H9 (cell line): ENCODE data around the gene TMPRSS15. TPM values are rescaled to one million over a fixed set of nuclear protein-coding genes. Genes with fewer than 3 reads are reported as not detected.

Source experiments
- DNase-seq: peaks from one replicate; pipeline ENCODE4 v3.0.0-alpha.2; 2017
- H2AFZ ChIP-seq: one replicate; pipeline ENCODE4 v1.6.1; 2013; ENCODE audit warnings: mild to moderate bottlenecking, low read length, control low read depth, moderate library complexity
- H2AK5ac ChIP-seq: 2 replicates; pipeline ENCODE4 v1.6.1; 2013; ENCODE audit warnings: low read length, control low read depth, mixed read lengths; ENCODE audit not compliant: insufficient read length
- H2BK120ac ChIP-seq: one replicate; pipeline ENCODE4 v1.6.1; 2013; ENCODE audit warnings: low read depth, mild to moderate bottlenecking, low read length, control low read depth, inconsistent platforms; ENCODE audit not compliant: poor library complexity, severe bottlenecking
- H2BK12ac ChIP-seq: 2 replicates; pipeline ENCODE4 v1.6.1; 2013; ENCODE audit warnings: low read length, control low read depth, mixed read lengths, low read depth; ENCODE audit not compliant: insufficient read length
- H2BK15ac ChIP-seq: 2 replicates; pipeline ENCODE4 v1.6.1; 2013; ENCODE audit warnings: low read depth, low read length, control low read depth
- H2BK20ac ChIP-seq: one replicate; pipeline ENCODE4 v1.6.1; 2013; ENCODE audit warnings: low read depth, mild to moderate bottlenecking, low read length, control low read depth, inconsistent platforms; ENCODE audit not compliant: poor library complexity, severe bottlenecking
- H2BK5ac ChIP-seq: 2 replicates; pipeline ENCODE4 v1.6.1; 2013; ENCODE audit warnings: low read length, control low read depth, mixed read lengths; ENCODE audit not compliant: insufficient read length
- H3K14ac ChIP-seq: 2 replicates; pipeline ENCODE4 v1.6.1; 2013; ENCODE audit warnings: low read length, control low read depth; ENCODE audit not compliant: insufficient read depth
- H3K18ac ChIP-seq: 2 replicates; pipeline ENCODE4 v1.6.1; 2013; ENCODE audit warnings: low read depth, mild to moderate bottlenecking, mixed read lengths, low read length, control low read depth; ENCODE audit not compliant: insufficient read length
- H3K23ac ChIP-seq: 2 replicates; pipeline ENCODE4 v1.6.1; 2013; ENCODE audit warnings: low read length, control low read depth, mixed read lengths, low read depth; ENCODE audit not compliant: insufficient read length
- H3K23me2 ChIP-seq: 2 replicates; pipeline ENCODE4 v1.6.1; 2013; ENCODE audit warnings: low read depth, mild to moderate bottlenecking, mixed read lengths, low read length, control low read depth; ENCODE audit not compliant: insufficient read length, poor library complexity, severe bottlenecking
- H3K27ac ChIP-seq: 2 replicates; pipeline ENCODE4 v1.5.1; 2013; ENCODE audit warnings: low read length, control low read depth, mixed read lengths, low read depth; ENCODE audit not compliant: insufficient read length
- H3K27me3 ChIP-seq: 2 replicates; pipeline ENCODE4 v1.6.1; 2013; ENCODE audit warnings: low read length, control low read depth, inconsistent platforms; ENCODE audit not compliant: insufficient read depth
- H3K4ac ChIP-seq: 2 replicates; pipeline ENCODE4 v1.6.1; 2013; ENCODE audit warnings: low read depth, mild to moderate bottlenecking, control low read depth, inconsistent platforms, low read length, moderate library complexity
- H3K4me1 ChIP-seq: 2 replicates; pipeline ENCODE4 v1.6.1; 2013; ENCODE audit warnings: low read length, control low read depth, inconsistent platforms; ENCODE audit not compliant: insufficient read depth
- H3K4me2 ChIP-seq: 2 replicates; pipeline ENCODE4 v1.6.1; 2013; ENCODE audit warnings: low read length, control low read depth, mixed read lengths; ENCODE audit not compliant: insufficient read length, insufficient read depth
- H3K56ac ChIP-seq: 2 replicates; pipeline ENCODE4 v1.6.1; 2013; ENCODE audit warnings: low read depth, mild to moderate bottlenecking, mixed read lengths, low read length, control low read depth; ENCODE audit not compliant: insufficient read length
- H3K79me1 ChIP-seq: 2 replicates; pipeline ENCODE4 v1.6.1; 2013; ENCODE audit warnings: low read depth, mild to moderate bottlenecking, moderate library complexity, low read length, control low read depth, inconsistent platforms; ENCODE audit not compliant: insufficient read depth, poor library complexity, severe bottlenecking
- H3K79me2 ChIP-seq: 2 replicates; pipeline ENCODE4 v1.6.1; 2013; ENCODE audit warnings: low read length, control low read depth, inconsistent platforms; ENCODE audit not compliant: insufficient read depth
- H3K9ac ChIP-seq: 2 replicates; pipeline ENCODE4 v1.6.1; 2013; ENCODE audit warnings: low read length, control low read depth, mixed read lengths; ENCODE audit not compliant: insufficient read length; ENCODE audit errors: extremely low read depth
- H3K9me3 ChIP-seq: one replicate; pipeline ENCODE4 v1.6.1; 2013; ENCODE audit warnings: low read depth, low read length, inconsistent platforms; ENCODE audit not compliant: control insufficient read depth
- H3T11ph ChIP-seq: one replicate; pipeline ENCODE4 v1.6.1; 2013; ENCODE audit warnings: mild to moderate bottlenecking, low read length, control low read depth, inconsistent platforms
- H4K20me1 ChIP-seq: one replicate; pipeline ENCODE4 v1.6.1; 2013; ENCODE audit not compliant: control insufficient read depth, insufficient read length, insufficient read depth
- H4K5ac ChIP-seq: 2 replicates; pipeline ENCODE4 v1.6.1; 2013; ENCODE audit warnings: low read depth, mild to moderate bottlenecking, mixed read lengths, low read length, control low read depth; ENCODE audit not compliant: insufficient read length
- H4K8ac ChIP-seq: replicated peaks from 2 replicates; pipeline ENCODE4 v1.6.1; 2013; ENCODE audit warnings: low read length, control low read depth, mixed read lengths, low read depth; ENCODE audit not compliant: insufficient read length
- H4K91ac ChIP-seq: 2 replicates; pipeline ENCODE4 v1.6.1; 2013; ENCODE audit warnings: low read depth, mild to moderate bottlenecking, moderate library complexity, mixed read lengths, low read length, control low read depth; ENCODE audit not compliant: insufficient read length
- H3K27ac Mint-ChIP-seq, 3 experiments: 2 replicates in 2 of 3; 3 replicates in 1 of 3; pipeline ENCODE4 v1.8.0; 2020 to 2021; ENCODE audit warnings: mixed read lengths in 3 of 3, mild to moderate bottlenecking in 1 of 3, moderate library complexity in 1 of 3
- H3K27me3 Mint-ChIP-seq: 2 replicates; pipeline ENCODE4 v1.8.0; 2021; ENCODE audit warnings: low read depth, mild to moderate bottlenecking, moderate library complexity, mixed read lengths
- H3K36me3 Mint-ChIP-seq, 3 experiments: 2 replicates in 2 of 3; 3 replicates in 1 of 3; pipeline ENCODE4 v1.8.0; 2020 to 2021; ENCODE audit warnings: low read depth in 3 of 3, mixed read lengths in 3 of 3; ENCODE audit not compliant: insufficient read depth in 1 of 3
- H3K4me1 Mint-ChIP-seq, 2 experiments: 2 replicates each; pipeline ENCODE4 v1.8.0; 2020; ENCODE audit warnings: mixed read lengths in 2 of 2
- H3K4me3 Mint-ChIP-seq, 2 experiments: 2 replicates in 1 of 2; 3 replicates in 1 of 2; pipeline ENCODE4 v1.8.0; 2020 to 2021; ENCODE audit warnings: mild to moderate bottlenecking in 2 of 2, mixed read lengths in 2 of 2, moderate library complexity in 1 of 2
- H3K9me3 Mint-ChIP-seq, 2 experiments: 2 replicates in 1 of 2; 3 replicates in 1 of 2; pipeline ENCODE4 v1.8.0; 2020; ENCODE audit warnings: mild to moderate bottlenecking in 2 of 2, mixed read lengths in 2 of 2, moderate library complexity in 1 of 2
- CTCF ChIP-seq: fragments of 200-600 bp; sonication (generic); conservative IDR thresholded peaks from 3 replicates; pipeline ENCODE4 v1.8.0; 2021; ENCODE audit warnings: antibody characterized with exemption, mild to moderate bottlenecking
- WGBS: extraction: QIAGEN DNeasy Blood & Tissue Kit; methylation state at CpG from one replicate; pipeline ENCODE4 v1.1.7; 2013; ENCODE audit warnings: missing lambda C conversion rate, low lambda C conversion rate, mixed read lengths; ENCODE audit not compliant: insufficient read length; ENCODE audit errors: extremely low coverage; 5-methylcytosine and 5-hydroxymethylcytosine counted together
- total RNA-seq: library from RNA; stranded (reverse); gene quantifications from 2 replicates; pipeline ENCODE4 v1.2.1, GENCODE V29; 2021

The TMPRSS15 gene
- total RNA-seq, 1 experiment from 2014 or later, result not detected

GRCh38 chr21:18235545-18235944 is 168.0 kb downstream of the TMPRSS15 start:
- no peak for TF ChIP-seq CTCF
- Histone ChIP-seq H3K9ac (no peak overlapping the region), H3K23ac (no peak overlapping the region), H3K18ac (no peak overlapping the region), H3K4me2 (no peak overlapping the region), H2BK120ac (no peak overlapping the region), H2BK20ac (no peak overlapping the region), H3K23me2 (no peaks in the 10 kb centered on the region), H3K9me3 (peaks cover 6% of the 10 kb centered on the region), H2BK5ac (no peak overlapping the region), H2BK15ac (no peak overlapping the region), H3K79me1 (no peaks in the 10 kb centered on the region), H3K27ac (no peak overlapping the region), H3K4me1 (no peaks in the 10 kb centered on the region), H3T11ph (no peak overlapping the region), H4K91ac (no peak overlapping the region), H3K27me3 (no peaks in the 10 kb centered on the region), H4K5ac (no peak overlapping the region), H4K8ac (no peak overlapping the region), H2BK12ac (no peak overlapping the region), H3K79me2 (no peaks in the 10 kb centered on the region), H2AFZ (no peak overlapping the region), H3K14ac (no peak overlapping the region), H3K4ac (no peak overlapping the region), H2AK5ac (no peak overlapping the region), H3K56ac (no peak overlapping the region), H4K20me1 (no peaks in the 10 kb centered on the region)
- Mint-ChIP-seq H3K4me3 (no peak overlapping the region), H3K27ac (no peak overlapping the region), H3K9me3 (peaks cover 6% of the 10 kb centered on the region in 2 experiments; a peak in 3 of 5 replicates), H3K4me1 (peaks cover 0 to 2% of the 10 kb centered on the region in 2 experiments; a peak in 1 of 4 replicates), H3K36me3 (peaks cover 0 to 7% (median 1%) of the 10 kb centered on the region in 3 experiments; a peak in 2 of 7 replicates), H3K27me3 (no peaks in the 10 kb centered on the region; the same call in 1 of the 2 replicates)
- no peak for DNase-seq
- WGBS, result no CpG with 5 or more reads among the region's 1 CpG
